ENCODE data around the gene HEY2. TPM values are rescaled to one million over a fixed set of nuclear protein-coding genes. Genes with fewer than 3 reads are reported as not detected.
A peak's percentile ranks its signal among the peaks of the same experiment; 100 is the strongest.

The HEY2 gene
- total RNA-seq, 1 donor from 2014 or later, result 82.7 TPM

- peak overlapping the region; percentile 52 for H3K27ac Mint-ChIP-seq (ENCODE audit: unreplicated experiment)
- no peak for TF ChIP-seq CTCF (IDR thresholded peaks at IDR 0.05; ENCODE audit: unreplicated experiment)
- H3K4me3 Mint-ChIP-seq (ENCODE audit: unreplicated experiment), result peak overlapping the region; percentile 91
- peaks cover 2% of the 10 kb centered on the region for H3K27me3 Mint-ChIP-seq (ENCODE audit: unreplicated experiment)
- peak; percentile 16 for DNase-seq (ENCODE audit: low spot score)
- H3K36me3 Mint-ChIP-seq (ENCODE audit: low read depth, unreplicated experiment), result no peaks in the 10 kb centered on the region
- no peaks in the 10 kb centered on the region for H3K9me3 Mint-ChIP-seq (ENCODE audit: unreplicated experiment)
- H3K4me1 Mint-ChIP-seq (ENCODE audit: unreplicated experiment), result peaks cover 32% of the 10 kb centered on the region
These were observed 40.3 kb downstream of the HEY2 start for GRCh38 chr6:125789576-125790357.

GRCh38 chr6:125790358-125791150 is 41.1 kb downstream of the HEY2 start, which contains the start of gene NCOA7:
TSS of gene NCOA7 (plus strand) at chr6:125790960. CDS start at chr6:125815355, 24,395 bp downstream.
- Mint-ChIP-seq H3K4me1 (ENCODE audit: unreplicated experiment) (peaks cover 33% of the 10 kb centered on the region), H3K27ac (ENCODE audit: unreplicated experiment) (peak within 1 kb of the TSS; percentile 52), H3K27me3 (ENCODE audit: unreplicated experiment) (peaks cover 2% of the 10 kb centered on the region), H3K4me3 (ENCODE audit: unreplicated experiment) (peak within 1 kb of the TSS; percentile 94), H3K9me3 (ENCODE audit: unreplicated experiment) (no peaks in the 10 kb centered on the region), H3K36me3 (ENCODE audit: low read depth, unreplicated experiment) (no peaks in the 10 kb centered on the region)
- peak; percentile 57 for DNase-seq (ENCODE audit: low spot score)
- no peak for TF ChIP-seq CTCF (IDR thresholded peaks at IDR 0.05; ENCODE audit: unreplicated experiment)

- Mint-ChIP-seq H3K4me1 (ENCODE audit: unreplicated experiment) (peaks cover 35% of the 10 kb centered on the region), H3K9me3 (ENCODE audit: unreplicated experiment) (no peaks in the 10 kb centered on the region), H3K36me3 (ENCODE audit: low read depth, unreplicated experiment) (no peaks in the 10 kb centered on the region), H3K4me3 (ENCODE audit: unreplicated experiment) (peak overlapping the region; percentile 94), H3K27ac (ENCODE audit: unreplicated experiment) (peak overlapping the region; percentile 26), H3K27me3 (ENCODE audit: unreplicated experiment) (peaks cover 4% of the 10 kb centered on the region)
- TF ChIP-seq CTCF (IDR thresholded peaks at IDR 0.05; ENCODE audit: unreplicated experiment), result no peak
- DNase-seq (ENCODE audit: low spot score), result no peak
These were observed 41.9 kb downstream of the HEY2 start for GRCh38 chr6:125791151-125791819.

- H3K4me3 Mint-ChIP-seq (ENCODE audit: unreplicated experiment), result peak overlapping the region; percentile 94
- peaks cover 4% of the 10 kb centered on the region for H3K27me3 Mint-ChIP-seq (ENCODE audit: unreplicated experiment)
- no peak overlapping the region for H3K27ac Mint-ChIP-seq (ENCODE audit: unreplicated experiment)
These were observed 42.4 kb downstream of the HEY2 start for GRCh38 chr6:125791820-125792165.

More at GRCh38 chr6:125791820-125792165, 42.4 kb downstream of the HEY2 start:
- Mint-ChIP-seq H3K36me3 (ENCODE audit: low read depth, unreplicated experiment) (no peaks in the 10 kb centered on the region), H3K4me1 (ENCODE audit: unreplicated experiment) (peaks cover 35% of the 10 kb centered on the region), H3K9me3 (ENCODE audit: unreplicated experiment) (no peaks in the 10 kb centered on the region)
- no peak for DNase-seq (ENCODE audit: low spot score)
- TF ChIP-seq CTCF (IDR thresholded peaks at IDR 0.05; ENCODE audit: unreplicated experiment), result no peak

All from endothelial cell (in vitro differentiated cells).